DND-41 (cell line): Measurements from ENCODE around the gene MACROD2.

Experiments
- ATAC-seq: fragments of 200-7000 bp; cut with Tn5 transposase; 3 replicates; pipeline ENCODE4 v1.9.1; 2021; ENCODE audit warnings: low read depth; ENCODE audit not compliant: insufficient read depth
- DNase-seq: peaks from one replicate; pipeline ENCODE4 v3.0.0-alpha.2; 2020
- H2AFZ ChIP-seq: 2 replicates; pipeline ENCODE4 v1.6.0; 2012; ENCODE audit warnings: low read depth, low read length
- H3K27ac ChIP-seq: 2 replicates; pipeline ENCODE4 v1.5.1; 2012; ENCODE audit warnings: low read length, inconsistent platforms
- H3K27me3 ChIP-seq: fragments of 200-600 bp; sonication (generic); 2 replicates; pipeline ENCODE4 v1.6.0; 2012; ENCODE audit warnings: low read length, mild to moderate bottlenecking, inconsistent platforms; ENCODE audit not compliant: insufficient read depth, poor library complexity
- H3K36me3 ChIP-seq: 2 replicates; pipeline ENCODE4 v1.5.1; 2012; ENCODE audit warnings: low read length, inconsistent platforms; ENCODE audit not compliant: insufficient read depth
- H3K4me1 ChIP-seq: 2 replicates; pipeline ENCODE4 v1.5.1; 2012; ENCODE audit warnings: mild to moderate bottlenecking, low read length; ENCODE audit not compliant: insufficient read depth
- H3K4me2 ChIP-seq: 2 replicates; pipeline ENCODE4 v1.6.0; 2012; ENCODE audit warnings: mild to moderate bottlenecking, moderate library complexity, low read length, inconsistent platforms; ENCODE audit not compliant: insufficient read depth
- H3K4me3 ChIP-seq, 2 experiments: fragments of 200-600 bp in 1 of 2; shearing (Covaris generic) in 1 of 2; 2 replicates each; pipeline ENCODE4 v1.5.1; 2012 to 2016; ENCODE audit warnings: inconsistent platforms in 2 of 2, low read length in 2 of 2, mild to moderate bottlenecking in 2 of 2, low read depth in 1 of 2, moderate library complexity in 1 of 2
- H3K79me2 ChIP-seq: 2 replicates; pipeline ENCODE4 v1.6.0; 2012; ENCODE audit warnings: low read length, inconsistent platforms; ENCODE audit not compliant: insufficient read depth
- H3K9ac ChIP-seq: 2 replicates; pipeline ENCODE4 v1.6.0; 2012; ENCODE audit warnings: low read depth, mild to moderate bottlenecking, inconsistent platforms, low read length, moderate library complexity
- H3K9me3 ChIP-seq: 2 replicates; pipeline ENCODE4 v1.5.1; 2012; ENCODE audit warnings: low read length, moderate library complexity, mild to moderate bottlenecking, inconsistent platforms; ENCODE audit not compliant: insufficient read depth, severe bottlenecking
- H4K20me1 ChIP-seq: 2 replicates; pipeline ENCODE4 v1.6.0; 2012; ENCODE audit warnings: low read length; ENCODE audit not compliant: insufficient read depth
- EZH2 ChIP-seq: IDR thresholded peaks from 3 replicates; pipeline ENCODE4 v1.6.1; 2012; ENCODE audit warnings: borderline replicate concordance, low read depth, mild to moderate bottlenecking, moderate library complexity, low read length, inconsistent platforms; ENCODE audit not compliant: severe bottlenecking
- TF ChIP-seq, protein P1 (sequence below): IDR thresholded peaks from 2 replicates; pipeline ENCODE4 v1.5.1; 2012; ENCODE audit warnings: borderline replicate concordance, low read length, moderate library complexity, mild to moderate bottlenecking; ENCODE audit not compliant: poor library complexity, severe bottlenecking; ENCODE audit errors: extremely low read depth

MACROD2 gene

GRCh38 chr20:15098351-15098750 lies 1103.0 kb downstream of the MACROD2 start:
- ATAC-seq (no peak), DNase-seq (no peak)
- Histone ChIP-seq H3K9me3 (no peaks in the 10 kb centered on the region), H3K27ac (no peak overlapping the region), H3K4me1 (no peaks in the 10 kb centered on the region), H3K27me3 (no peaks in the 10 kb centered on the region), H2AFZ (no peak overlapping the region), H3K4me2 (no peak overlapping the region), H3K36me3 (no peaks in the 10 kb centered on the region), H4K20me1 (no peaks in the 10 kb centered on the region), H3K79me2 (no peaks in the 10 kb centered on the region), H3K4me3 (no peak overlapping the region), H3K9ac (no peak overlapping the region)
- TF ChIP-seq EZH2, result no peak
- TF ChIP-seq, protein P1, sequence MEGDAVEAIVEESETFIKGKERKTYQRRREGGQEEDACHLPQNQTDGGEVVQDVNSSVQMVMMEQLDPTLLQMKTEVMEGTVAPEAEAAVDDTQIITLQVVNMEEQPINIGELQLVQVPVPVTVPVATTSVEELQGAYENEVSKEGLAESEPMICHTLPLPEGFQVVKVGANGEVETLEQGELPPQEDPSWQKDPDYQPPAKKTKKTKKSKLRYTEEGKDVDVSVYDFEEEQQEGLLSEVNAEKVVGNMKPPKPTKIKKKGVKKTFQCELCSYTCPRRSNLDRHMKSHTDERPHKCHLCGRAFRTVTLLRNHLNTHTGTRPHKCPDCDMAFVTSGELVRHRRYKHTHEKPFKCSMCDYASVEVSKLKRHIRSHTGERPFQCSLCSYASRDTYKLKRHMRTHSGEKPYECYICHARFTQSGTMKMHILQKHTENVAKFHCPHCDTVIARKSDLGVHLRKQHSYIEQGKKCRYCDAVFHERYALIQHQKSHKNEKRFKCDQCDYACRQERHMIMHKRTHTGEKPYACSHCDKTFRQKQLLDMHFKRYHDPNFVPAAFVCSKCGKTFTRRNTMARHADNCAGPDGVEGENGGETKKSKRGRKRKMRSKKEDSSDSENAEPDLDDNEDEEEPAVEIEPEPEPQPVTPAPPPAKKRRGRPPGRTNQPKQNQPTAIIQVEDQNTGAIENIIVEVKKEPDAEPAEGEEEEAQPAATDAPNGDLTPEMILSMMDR, result no peak

- TF ChIP-seq EZH2, result no peak
- TF ChIP-seq, protein P1, result no peak
- no peaks in the 10 kb centered on the region for H3K9me3 ChIP-seq
Observed at GRCh38 chr20:15099130-15099529, 1103.8 kb downstream of the MACROD2 start.

DNA sequence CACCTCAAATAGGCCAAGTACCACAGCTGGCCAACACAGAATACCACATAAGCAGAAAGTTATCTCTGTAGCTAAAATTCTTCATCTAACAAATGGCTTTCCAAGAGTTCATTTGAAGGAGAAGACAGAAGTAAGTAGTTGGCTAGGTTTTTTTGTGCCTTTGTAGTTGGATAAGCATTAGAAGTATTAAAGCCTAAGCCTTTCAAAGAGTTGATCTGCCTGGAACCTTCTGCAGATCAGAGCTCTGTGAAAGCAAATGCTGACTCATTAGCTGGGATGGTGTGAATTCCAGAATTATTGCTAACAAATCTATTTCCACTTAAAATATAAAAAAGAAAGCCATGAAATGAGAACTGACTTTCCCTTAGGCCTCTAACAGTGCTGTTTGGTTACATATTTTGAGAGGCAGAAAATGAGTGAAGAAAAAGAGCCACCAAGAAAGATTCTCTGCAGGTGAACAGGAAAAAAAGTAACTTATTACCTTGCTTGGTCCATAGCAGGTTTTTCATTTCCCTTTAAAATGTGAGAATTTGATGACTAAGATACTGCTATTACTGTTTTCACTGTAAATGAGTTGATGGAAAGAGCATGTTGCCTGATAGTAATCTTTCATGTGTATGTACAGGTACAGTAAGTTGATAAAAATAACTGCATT lies 1105.3 kb downstream of the MACROD2 start:
- H3K4me3 ChIP-seq, result no peak overlapping the region
- H2AFZ ChIP-seq, result no peak overlapping the region
- no peaks in the 10 kb centered on the region for H3K79me2 ChIP-seq
- ATAC-seq, result no peak
- no peaks in the 10 kb centered on the region for H3K27me3 ChIP-seq
- H4K20me1 ChIP-seq, result no peaks in the 10 kb centered on the region
- DNase-seq, result no peak
- no peaks in the 10 kb centered on the region for H3K4me1 ChIP-seq
- no peak overlapping the region for H3K9ac ChIP-seq
- TF ChIP-seq, protein P1, result no peak
- no peak for TF ChIP-seq EZH2
- H3K4me2 ChIP-seq, result no peak overlapping the region
- no peaks in the 10 kb centered on the region for H3K9me3 ChIP-seq
- no peak overlapping the region for H3K27ac ChIP-seq
- H3K36me3 ChIP-seq, result no peaks in the 10 kb centered on the region

More at GRCh38 chr20:15099130-15099529, 1103.8 kb downstream of the MACROD2 start:
- Histone ChIP-seq H3K79me2 (no peaks in the 10 kb centered on the region), H2AFZ (no peak overlapping the region), H3K4me2 (no peak overlapping the region), H3K27ac (no peak overlapping the region), H3K4me1 (no peaks in the 10 kb centered on the region), H3K27me3 (no peaks in the 10 kb centered on the region), H3K9ac (no peak overlapping the region), H3K36me3 (no peaks in the 10 kb centered on the region), H3K4me3 (no peak overlapping the region), H4K20me1 (no peaks in the 10 kb centered on the region)
- DNase-seq, result no peak
- ATAC-seq, result no peak
